ENCODE data around the gene PRDX6. TPM values are rescaled to one million over a fixed set of nuclear protein-coding genes. Genes with fewer than 3 reads are reported as not detected.
A peak's percentile ranks its signal among the peaks of the same experiment; 100 is the strongest.

Gene PRDX6
- total RNA-seq, 3 donors from 2014 or later: 250 to 691 (median 267) TPM

DNA sequence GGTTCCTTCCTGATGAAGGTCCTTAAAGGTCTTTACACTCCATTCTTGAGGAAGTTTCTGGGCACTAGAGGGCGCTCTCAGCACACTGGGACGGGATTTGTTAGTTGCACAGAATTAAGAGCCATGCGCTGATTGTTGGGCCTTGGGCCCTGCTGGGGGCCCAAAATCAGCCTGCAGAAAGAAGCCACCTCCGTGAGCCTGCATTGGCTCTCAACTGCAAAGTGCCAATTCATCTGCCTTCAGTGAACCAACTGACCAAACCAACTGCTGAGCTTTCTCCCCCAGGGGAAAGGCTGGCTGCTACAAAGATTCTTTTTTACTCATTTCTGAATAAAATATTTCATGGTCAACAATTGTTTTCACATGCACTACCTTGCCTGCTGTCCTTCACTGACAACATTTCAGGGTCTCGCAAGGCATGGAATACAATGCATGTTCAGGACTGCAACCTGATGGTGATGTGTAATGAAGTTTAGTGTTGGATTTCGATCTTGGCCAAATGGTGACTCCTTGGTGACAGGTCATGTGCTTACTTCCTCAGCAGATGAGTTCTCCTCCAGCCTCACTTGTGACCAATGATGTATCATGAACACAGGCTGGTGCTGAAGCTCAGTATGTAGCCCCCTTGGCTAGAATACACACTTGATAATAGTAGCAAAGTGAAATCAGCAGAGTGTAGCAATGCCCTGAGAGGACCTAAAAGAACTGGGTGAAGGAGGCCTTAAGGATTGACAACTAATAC, 45.7 kb upstream of the PRDX6 start:
- peak; percentile 75 to 81 for DNase-seq (ENCODE audit: low spot score in 2 of 2)
- no peaks in the 10 kb centered on the region for H3K9me3 ChIP-seq
- intact Hi-C loops (cut with DNase I; ENCODE audit: low total_unique reads): no loop called here
- no peaks in the 10 kb centered on the region for H3K4me1 ChIP-seq
- no peaks in the 10 kb centered on the region for H3K36me3 ChIP-seq
- no peak for TF ChIP-seq POLR2A (IDR thresholded peaks at IDR 0.05)
- TF ChIP-seq, protein P1, sequence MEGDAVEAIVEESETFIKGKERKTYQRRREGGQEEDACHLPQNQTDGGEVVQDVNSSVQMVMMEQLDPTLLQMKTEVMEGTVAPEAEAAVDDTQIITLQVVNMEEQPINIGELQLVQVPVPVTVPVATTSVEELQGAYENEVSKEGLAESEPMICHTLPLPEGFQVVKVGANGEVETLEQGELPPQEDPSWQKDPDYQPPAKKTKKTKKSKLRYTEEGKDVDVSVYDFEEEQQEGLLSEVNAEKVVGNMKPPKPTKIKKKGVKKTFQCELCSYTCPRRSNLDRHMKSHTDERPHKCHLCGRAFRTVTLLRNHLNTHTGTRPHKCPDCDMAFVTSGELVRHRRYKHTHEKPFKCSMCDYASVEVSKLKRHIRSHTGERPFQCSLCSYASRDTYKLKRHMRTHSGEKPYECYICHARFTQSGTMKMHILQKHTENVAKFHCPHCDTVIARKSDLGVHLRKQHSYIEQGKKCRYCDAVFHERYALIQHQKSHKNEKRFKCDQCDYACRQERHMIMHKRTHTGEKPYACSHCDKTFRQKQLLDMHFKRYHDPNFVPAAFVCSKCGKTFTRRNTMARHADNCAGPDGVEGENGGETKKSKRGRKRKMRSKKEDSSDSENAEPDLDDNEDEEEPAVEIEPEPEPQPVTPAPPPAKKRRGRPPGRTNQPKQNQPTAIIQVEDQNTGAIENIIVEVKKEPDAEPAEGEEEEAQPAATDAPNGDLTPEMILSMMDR (IDR thresholded peaks at IDR 0.05): peak in 2 of 3 donors; percentile 62 to 63
- H3K27me3 ChIP-seq: no peaks in the 10 kb centered on the region
- H3K4me3 ChIP-seq: no peak overlapping the region
- H3K27ac ChIP-seq: no peak overlapping the region

DNA sequence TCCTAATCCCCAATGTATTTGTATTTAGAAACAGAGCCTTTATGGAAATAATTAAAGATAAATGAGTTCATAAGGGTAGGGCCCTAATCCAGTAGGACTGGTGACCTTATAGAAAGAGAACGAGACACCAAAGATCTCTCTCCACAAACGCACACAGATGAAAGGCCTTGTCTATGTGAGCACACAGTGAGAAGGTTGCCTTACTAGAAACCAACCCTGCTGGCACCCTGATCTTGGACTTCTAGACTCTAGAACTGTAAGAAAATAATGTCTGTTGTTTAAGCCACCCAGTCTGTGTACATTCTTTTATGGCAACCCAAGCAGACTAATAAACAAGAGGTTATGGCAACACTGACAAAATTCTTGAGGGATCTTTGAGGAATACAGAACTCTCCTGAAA, 44.8 kb upstream of the PRDX6 start:
- DNase-seq (ENCODE audit: low spot score in 2 of 2): no peak
- Histone ChIP-seq H3K36me3 (no peaks in the 10 kb centered on the region), H3K4me1 (no peaks in the 10 kb centered on the region), H3K9me3 (no peaks in the 10 kb centered on the region), H3K4me3 (no peak overlapping the region), H3K27me3 (no peaks in the 10 kb centered on the region), H3K27ac (no peak overlapping the region)
- TF ChIP-seq POLR2AphosphoS5 (IDR thresholded peaks at IDR 0.05) (no peak), POLR2A (IDR thresholded peaks at IDR 0.05) (no peak)
- intact Hi-C loops (cut with DNase I; ENCODE audit: low total_unique reads): no loop called here

- H3K4me1 ChIP-seq: no peaks in the 10 kb centered on the region
- TF ChIP-seq POLR2AphosphoS5 (IDR thresholded peaks at IDR 0.05) (no peak), POLR2A (IDR thresholded peaks at IDR 0.05) (no peak)
- TF ChIP-seq, protein P1 (IDR thresholded peaks at IDR 0.05): no peak
- H3K27ac ChIP-seq: no peak overlapping the region
- no peak for DNase-seq (ENCODE audit: low spot score in 2 of 2)
- no peak overlapping the region for H3K4me3 ChIP-seq
- no peaks in the 10 kb centered on the region for H3K9me3 ChIP-seq
- intact Hi-C loops (cut with DNase I; ENCODE audit: low total_unique reads): no loop called here
- H3K36me3 ChIP-seq: no peaks in the 10 kb centered on the region
- no peaks in the 10 kb centered on the region for H3K27me3 ChIP-seq
Observed at GRCh38 chr1:173433751-173434326, 43.3 kb upstream of the PRDX6 start.

DNA sequence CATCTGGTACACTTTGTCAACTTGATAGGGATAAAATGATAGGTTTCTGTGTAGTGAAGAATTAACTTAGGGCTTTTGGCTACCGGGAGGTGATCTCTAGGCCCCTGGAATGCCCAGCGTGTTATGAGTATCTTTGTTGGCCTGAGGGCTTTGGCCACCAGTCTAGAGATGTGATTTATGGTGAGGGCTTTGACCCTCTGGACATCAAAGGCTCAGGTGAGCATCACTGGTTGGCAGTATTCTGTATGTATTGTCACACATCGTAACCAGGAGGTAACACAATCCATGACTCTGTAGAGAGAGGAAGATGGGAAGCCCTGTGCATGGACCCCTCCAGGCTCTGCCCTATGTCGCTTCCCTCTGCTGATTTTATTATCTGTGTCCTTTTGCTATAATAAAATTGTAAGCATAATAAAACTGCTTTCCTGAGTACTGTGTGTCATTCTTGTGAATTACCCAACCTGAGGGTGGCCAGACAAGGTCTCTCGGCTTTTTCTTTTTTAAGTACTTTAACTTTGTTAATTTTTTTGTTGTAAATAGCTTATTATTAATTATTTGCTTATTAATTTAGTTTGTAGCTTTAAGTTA, 40.2 kb upstream of the PRDX6 start:
- no peaks in the 10 kb centered on the region for H3K36me3 ChIP-seq
- no peak overlapping the region for H3K4me3 ChIP-seq
- H3K4me1 ChIP-seq: no peaks in the 10 kb centered on the region
- TF ChIP-seq, protein P1 (IDR thresholded peaks at IDR 0.05): no peak
- TF ChIP-seq POLR2A (IDR thresholded peaks at IDR 0.05) (no peak), POLR2AphosphoS5 (IDR thresholded peaks at IDR 0.05) (no peak)
- intact Hi-C loops (cut with DNase I; ENCODE audit: low total_unique reads): no loop called here
- H3K9me3 ChIP-seq: no peaks in the 10 kb centered on the region
- no peak overlapping the region for H3K27ac ChIP-seq
- no peak for DNase-seq (ENCODE audit: low spot score in 2 of 2)
- no peaks in the 10 kb centered on the region for H3K27me3 ChIP-seq

DNA sequence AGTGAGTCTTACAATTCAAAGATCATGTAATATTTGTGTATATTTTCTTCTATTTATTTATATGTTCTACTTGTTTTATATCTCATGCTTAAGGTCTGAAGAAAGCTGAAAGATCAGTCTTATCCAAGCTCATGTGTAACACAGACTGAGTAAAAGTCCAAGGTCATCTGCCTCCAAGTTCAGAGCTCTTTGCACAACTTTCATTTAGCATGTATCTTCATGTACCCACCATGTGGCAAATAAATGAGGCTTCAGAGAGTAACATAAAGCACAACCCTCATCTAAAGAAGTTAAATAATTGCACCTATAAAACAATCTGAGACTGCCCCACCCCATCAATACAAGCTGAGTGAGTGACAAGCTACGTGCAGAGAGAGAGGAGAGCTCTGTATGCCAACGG, 38.5 kb upstream of the PRDX6 start:
- Histone ChIP-seq H3K9me3 (no peaks in the 10 kb centered on the region), H3K27ac (no peak overlapping the region), H3K4me3 (no peak overlapping the region), H3K27me3 (no peaks in the 10 kb centered on the region), H3K4me1 (no peaks in the 10 kb centered on the region), H3K36me3 (no peaks in the 10 kb centered on the region)
- DNase-seq (ENCODE audit: low spot score in 2 of 2): no peak
- intact Hi-C loops (cut with DNase I; ENCODE audit: low total_unique reads): no loop called here
- TF ChIP-seq POLR2A (IDR thresholded peaks at IDR 0.05): no peak

DNA sequence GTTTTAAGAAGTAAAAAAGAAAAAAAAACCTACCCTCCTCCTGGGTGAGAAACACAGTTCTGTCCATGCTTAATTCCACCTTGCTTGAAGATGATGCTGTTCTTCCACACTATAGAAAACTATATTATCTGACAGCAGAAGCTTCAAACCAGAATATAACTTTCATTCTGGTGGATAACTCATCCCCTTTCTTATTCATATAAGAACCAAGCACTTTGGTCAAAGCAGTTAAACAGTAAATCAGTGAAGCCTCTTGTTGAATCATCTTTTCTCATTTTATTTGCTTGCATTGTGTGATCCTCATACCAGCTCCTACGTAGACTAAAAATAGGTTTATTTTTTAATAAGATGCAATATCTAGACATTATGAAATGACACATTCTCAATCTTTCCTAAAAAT, 36.7 kb upstream of the PRDX6 start:
- Histone ChIP-seq H3K9me3 (peaks cover 0 to 3% of the 10 kb centered on the region in 2 donors), H3K27me3 (no peaks in the 10 kb centered on the region), H3K27ac (no peak overlapping the region), H3K4me1 (no peaks in the 10 kb centered on the region), H3K36me3 (no peaks in the 10 kb centered on the region), H3K4me3 (no peak overlapping the region)
- no peak for DNase-seq (ENCODE audit: low spot score in 2 of 2)
- intact Hi-C loops (cut with DNase I; ENCODE audit: low total_unique reads): no loop called here
- TF ChIP-seq, protein P1 (IDR thresholded peaks at IDR 0.05): no peak
- no peak for TF ChIP-seq POLR2AphosphoS5 (IDR thresholded peaks at IDR 0.05)
- no peak for TF ChIP-seq POLR2A (IDR thresholded peaks at IDR 0.05)
